NK-92 (cell line): ENCODE results near the gene ALOX15B.
"Not testable (repeated sequence)": the region's sequence is repeated elsewhere in the genome, so short reads cannot be mapped to it uniquely, and the experiment has no call there.

Experiments
- DNase-seq: peaks from one replicate; lab custom pipeline; 2025; ENCODE audit not compliant: unreplicated experiment; lab: John Stamatoyannopoulos, UW

The ALOX15B gene

DNA sequence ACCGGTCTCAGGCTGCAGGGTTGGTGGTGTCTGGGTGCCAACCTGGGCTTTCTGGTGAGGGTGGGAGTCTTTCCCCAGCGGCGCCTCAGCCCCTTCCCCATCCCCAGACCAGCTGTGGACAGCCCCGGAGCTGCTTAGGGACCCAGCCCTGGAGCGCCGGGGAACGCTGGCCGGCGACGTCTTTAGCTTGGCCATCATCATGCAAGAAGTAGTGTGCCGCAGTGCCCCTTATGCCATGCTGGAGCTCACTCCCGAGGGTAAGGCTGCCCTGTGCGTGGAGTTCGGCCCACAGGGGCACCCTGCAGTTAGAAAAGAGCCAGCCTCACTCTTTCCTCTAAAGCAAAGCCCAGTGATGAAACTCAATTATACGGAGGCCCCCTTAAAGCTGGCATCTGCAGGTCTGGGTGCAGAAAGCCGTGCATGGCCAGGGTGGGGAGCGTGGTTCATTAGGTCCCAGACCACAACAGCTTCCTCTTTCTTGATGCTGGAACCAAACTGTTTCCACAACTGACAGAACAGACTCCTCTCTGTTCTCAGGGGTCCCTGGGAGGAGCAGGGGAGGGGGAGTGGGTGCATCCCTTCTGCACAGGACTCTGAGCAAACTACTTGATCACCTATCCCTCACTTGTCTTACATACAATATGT lies 25.7 kb upstream of the ALOX15B start:
- DNase-seq: no peak

DNA sequence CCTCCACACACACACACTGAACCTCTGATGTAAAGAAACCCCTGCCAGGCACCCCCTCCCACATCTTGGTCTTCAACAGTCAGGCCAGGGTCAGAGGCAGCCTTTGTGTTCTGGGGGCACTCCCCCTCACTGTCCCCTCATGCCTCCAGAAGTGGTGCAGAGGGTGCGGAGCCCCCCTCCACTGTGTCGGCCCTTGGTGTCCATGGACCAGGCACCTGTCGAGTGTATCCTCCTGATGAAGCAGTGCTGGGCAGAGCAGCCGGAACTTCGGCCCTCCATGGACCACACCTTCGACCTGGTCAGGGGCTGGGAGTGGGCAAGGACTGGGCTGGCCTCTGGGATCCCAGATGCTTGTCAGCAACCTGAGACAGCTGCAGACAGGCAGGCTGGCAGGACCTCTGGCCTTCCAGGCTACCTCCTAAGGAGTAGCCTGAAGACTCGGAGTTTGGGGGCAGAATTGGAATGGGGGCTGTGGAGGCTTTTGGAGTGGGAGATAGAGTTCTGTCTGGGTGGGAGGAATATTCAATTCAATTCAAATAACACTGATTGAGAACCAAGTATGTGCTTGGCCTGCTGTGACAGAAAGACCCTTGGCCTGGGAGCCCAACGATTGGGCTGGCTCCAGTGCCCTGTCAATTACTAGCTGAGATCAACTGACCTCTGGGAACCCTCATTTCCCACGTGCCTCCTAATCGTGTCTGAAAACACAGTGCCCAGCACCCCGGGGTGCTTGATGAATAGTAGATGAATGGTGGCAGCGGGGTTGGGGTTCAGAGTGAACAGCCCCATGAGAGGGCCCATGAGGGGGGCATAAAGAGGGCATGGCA lies 24.9 kb upstream of the ALOX15B start:
- no peak for DNase-seq

DNA sequence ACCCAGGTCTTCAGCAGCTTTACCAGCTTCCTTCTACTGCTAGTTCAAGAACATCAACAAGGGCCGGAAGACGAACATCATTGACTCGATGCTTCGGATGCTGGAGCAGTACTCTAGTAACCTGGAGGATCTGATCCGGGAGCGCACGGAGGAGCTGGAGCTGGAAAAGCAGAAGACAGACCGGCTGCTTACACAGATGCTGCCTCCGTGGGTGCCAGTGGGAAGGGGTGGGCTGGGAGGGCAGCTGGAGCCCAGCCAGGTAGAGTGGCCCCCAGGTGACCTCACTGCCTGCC lies 24.4 kb upstream of the ALOX15B start:
- DNase-seq: no peak

DNA sequence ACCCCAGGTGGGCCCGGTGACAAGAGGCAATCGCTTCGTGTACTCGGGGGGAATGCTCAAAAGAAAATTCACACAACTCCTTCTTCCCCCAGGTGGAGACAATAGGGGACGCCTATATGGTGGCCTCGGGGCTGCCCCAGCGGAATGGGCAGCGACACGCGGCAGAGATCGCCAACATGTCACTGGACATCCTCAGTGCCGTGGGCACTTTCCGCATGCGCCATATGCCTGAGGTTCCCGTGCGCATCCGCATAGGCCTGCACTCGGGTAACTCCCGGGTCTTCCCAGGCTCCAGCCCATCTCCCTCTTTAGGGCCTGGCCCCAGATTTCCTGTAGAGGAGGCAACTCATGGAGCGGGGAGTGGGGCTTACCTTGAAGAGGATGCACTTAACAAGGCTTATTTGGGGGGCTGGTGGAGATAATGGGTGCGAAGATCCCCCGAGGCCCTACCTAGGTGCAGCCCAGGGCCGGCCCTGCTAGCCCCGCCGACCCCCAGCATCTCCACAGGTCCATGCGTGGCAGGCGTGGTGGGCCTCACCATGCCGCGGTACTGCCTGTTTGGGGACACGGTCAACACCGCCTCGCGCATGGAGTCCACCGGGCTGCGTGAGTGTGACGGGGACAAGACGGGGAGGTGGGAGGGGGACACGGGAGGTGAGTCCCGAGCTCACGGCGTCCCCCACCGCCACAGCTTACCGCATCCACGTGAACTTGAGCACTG lies 23.5 kb upstream of the ALOX15B start:
- no peak for DNase-seq

DNA sequence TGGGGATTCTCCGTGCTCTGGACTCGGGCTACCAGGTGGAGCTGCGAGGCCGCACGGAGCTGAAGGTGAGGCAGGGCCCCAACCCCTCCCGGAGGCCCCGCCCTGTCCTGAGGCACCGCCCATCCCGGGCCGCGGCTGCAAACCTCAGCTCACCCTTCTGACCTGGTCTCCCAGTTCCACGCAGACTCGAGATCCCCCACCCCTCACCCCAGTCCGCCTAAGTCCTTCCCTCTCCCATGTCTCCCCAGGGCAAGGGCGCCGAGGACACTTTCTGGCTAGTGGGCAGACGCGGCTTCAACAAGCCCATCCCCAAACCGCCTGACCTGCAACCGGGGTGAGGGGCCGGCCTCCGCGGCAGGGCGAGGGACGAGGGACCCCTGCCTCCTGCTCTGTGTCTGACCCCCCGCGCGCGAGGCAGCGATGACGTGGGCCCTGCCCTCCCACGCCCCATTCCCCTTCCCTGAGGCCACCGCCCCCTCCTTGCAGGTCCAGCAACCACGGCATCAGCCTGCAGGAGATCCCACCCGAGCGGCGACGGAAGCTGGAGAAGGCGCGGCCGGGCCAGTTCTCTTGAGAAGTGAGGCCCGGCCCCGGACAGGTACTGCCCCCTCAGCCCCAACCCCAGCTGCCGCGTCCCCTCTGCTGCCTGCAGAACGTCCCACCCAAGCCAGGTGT lies 22.8 kb upstream of the ALOX15B start:
- no peak for DNase-seq

DNA sequence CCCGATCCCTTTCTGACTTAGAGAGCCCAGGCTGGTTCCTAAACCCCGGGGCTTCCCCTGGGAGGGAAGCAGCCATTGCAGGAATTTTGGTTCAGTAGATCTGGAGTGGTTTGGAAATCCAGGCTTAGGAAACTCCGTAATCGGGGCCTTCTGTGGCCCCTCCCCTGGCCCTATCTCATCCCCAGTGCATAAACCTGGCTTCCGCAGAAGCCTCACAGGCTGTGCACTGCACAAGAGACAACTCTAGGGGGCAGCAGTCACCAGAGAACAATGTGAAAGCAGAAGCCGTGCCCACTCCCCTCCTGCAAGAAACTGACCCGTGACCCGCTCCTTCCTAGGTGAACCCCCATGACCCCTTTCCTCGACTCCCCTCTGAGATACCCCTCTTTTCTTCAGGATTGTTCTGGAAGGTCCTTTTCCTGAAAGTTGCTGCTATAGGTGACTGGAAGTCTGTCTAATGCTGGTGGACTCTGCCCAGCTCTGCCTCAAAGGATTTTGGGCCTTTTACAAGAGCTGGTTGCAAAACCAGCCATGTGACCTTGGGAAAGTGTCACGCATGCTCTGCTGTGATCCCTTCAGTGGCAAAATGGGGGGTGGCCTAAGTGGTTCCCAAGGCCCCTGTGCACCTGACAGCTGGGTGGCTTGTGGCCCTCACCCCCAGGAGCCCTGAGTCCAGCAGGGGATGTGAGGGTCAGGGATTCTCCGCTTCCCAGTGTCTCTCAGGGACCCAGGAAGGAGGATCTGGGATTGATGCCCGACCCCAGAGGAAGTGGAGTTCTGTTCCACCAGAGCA lies 22.0 kb upstream of the ALOX15B start:
- no peak for DNase-seq

DNA sequence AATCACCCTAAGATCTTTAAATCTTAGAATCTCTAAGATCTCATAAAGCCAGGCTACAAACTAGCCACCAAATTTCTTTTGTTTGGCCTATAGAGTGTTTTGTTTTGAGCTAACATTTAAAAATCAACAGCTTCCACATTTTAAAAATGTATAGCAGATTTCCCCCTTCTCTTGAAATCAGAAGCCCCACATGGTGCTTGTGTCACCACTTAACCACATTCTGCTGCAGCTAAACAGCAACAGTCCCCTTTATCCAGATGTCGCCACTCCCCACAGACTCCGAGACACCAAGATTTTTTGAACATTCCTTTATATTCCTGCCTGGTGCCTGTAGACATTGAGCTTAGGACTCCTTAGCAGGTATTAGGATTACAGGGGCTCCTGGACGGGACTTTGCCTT lies 20.4 kb upstream of the ALOX15B start:
- no peak for DNase-seq

DNA sequence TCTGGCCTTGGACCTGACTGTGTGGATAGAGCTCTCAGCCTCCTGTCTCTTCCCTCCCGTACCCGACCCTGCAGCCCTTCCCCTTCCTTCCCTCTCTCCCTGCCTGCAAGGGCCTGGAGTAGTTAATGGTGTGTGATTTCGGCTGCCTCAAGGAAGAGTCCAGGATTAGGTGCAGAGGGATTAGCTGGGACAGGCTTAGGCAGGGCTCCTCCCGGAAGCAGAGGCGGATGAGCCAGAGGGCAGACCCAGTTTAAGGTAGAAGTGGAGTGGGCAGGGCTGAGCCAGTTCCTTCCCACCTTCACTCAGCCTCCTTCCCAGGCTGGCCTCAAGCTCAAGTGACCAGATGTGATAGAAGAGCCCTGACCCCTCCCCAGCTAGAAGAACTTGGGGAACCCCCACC lies 19.7 kb upstream of the ALOX15B start:
- no peak for DNase-seq

DNA sequence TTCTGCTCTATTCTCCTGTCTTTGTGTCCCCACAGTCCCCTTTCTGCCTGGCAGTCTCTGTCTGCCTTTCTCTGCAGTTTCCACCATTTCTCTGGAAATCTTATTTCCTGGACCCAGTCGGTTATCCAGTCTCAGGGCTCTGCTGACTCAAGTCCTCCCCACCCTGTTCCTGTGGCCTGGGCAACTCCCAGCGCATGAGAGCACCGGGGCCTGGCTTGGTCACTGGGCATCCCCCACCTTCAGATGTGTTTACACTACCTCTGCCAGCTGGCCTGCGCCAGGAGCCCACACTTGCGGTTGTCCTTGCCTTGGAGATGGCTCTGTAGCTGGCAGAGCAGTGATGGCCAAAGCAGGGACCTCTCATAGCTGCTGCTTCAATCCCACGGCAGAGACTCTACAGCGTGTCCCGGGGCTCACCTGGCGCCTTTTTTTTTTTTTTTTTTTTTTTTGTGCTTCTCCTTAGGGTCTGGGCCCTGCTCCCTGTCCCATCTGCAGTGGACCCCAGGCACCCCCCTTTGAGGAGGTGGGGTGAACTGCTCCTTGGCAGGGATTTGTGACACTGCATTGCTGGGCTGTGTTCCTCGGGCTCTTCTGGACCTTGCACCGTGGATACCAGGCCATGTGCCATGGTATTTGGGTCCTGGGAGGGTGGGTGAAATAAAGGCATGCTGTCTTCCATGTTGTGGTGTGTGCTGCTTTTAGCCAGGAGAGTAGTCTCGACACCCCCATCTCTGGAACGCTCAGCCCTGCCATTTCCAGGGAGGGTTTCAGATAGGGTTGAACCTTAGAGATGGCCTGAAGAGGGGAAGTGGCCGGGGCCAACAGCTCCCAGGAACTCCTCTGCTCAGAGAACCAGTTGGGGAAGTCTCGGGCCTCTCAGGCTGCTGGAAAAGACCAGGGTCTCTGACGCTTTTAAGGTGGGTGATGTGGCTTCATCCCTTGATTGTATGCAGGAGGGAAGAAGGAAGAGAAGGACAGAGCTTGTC lies 18.9 kb upstream of the ALOX15B start:
- no peak for DNase-seq

DNA sequence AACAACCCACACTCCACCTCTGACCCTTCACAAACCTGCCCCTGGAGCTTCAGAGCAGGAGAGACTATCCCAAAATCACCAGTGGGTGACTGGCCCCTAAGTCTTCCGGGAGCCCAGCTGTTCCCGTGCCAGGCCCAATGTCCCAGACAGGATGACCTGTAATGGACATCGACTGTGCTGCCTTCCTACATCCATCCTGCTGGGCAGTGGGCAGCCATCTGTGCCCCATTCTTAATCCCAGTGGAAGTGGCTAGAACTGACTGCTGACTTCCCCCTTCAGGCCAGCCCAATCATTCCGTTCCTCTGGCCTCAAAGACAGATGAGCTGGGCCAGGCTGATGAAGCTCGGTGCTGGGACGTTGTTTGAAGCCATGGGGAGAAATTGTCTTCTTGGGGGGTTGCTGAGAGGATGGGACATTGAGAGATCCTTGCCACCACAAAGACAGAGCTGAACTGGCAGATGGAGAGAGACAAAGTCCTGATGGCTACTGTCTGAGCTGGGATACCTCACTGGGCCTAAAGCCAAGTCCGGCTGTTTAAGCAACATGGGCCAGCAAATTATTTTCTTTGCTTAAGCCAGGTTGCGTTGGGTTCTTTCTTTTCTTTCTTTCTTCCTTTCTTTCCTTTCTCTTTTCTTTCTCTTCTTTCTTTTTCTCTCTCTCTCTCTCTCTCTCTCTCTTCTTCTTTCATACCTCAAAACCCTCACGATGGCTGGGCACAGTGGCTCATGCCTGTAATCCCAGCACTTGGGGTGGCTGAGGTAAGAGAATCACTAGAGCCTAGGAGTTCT lies 17.9 kb upstream of the ALOX15B start:
- no peak for DNase-seq

DNA sequence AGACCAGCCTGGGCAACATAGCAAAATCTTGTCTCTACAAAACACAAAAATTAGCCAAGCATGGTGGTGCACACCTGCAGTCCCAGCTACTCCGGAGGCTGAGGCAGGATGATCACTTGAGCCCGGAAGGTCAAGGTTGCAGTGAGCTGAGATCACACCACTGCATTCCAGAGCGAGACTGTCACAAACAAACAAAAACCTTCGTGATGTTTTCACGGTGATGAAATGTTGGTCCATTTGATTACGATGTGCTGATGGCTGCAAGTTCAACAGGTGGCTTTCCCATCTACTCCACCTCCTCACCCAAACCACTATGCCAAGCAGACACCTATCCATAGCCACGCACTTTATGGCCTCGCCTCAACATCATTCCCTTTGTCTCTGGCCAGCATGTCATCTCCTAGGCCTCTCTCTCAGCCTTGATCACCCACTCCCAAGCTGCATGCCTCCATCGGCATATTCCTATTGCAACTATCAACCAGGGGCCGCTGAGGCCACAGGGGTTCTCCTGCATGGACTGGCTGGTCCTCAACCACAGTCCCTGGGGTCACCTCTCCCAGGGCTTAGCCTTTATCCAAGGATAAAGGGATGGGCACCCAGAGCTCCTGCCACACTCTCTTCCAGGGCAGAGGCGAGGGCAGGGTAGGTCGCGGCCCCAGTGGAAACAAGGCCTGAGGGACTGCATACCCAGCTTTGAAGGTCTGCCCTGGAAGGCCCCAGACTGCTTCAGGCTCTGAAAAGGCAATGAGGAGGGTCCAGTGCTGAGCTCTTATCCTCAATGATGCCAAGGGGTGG lies 17.1 kb upstream of the ALOX15B start:
- DNase-seq: no peak

DNA sequence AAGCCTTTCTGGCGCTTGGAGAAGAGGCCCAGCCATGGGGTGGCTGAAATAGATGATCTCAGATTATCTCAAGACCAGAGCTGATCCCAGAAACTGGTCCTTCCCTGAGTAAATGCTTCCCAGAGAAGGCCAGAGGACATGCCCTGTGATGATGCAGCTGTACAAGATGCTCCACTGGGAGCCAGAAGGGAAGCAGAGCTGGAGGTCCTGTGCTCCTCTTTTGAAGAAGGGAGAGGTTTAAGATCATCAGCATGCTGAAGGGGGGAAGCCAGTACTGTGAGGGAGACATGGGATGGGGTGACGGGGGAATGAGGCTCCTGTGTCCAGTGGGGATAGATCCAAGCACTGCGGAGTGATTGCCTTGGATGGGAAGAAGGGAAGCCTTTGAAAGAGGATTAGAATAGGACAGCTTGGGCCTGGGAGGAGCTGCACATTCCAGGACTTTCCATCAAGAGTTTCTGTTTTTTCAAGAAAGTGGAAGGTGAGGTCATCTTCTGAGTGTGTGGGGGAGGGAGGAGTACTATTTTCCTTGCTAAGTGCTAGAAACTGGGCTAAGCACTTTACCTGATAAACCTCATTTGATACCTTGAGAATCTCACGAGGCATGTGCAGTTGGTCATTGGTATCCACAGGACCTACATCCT lies 16.4 kb upstream of the ALOX15B start:
- no peak for DNase-seq

DNA sequence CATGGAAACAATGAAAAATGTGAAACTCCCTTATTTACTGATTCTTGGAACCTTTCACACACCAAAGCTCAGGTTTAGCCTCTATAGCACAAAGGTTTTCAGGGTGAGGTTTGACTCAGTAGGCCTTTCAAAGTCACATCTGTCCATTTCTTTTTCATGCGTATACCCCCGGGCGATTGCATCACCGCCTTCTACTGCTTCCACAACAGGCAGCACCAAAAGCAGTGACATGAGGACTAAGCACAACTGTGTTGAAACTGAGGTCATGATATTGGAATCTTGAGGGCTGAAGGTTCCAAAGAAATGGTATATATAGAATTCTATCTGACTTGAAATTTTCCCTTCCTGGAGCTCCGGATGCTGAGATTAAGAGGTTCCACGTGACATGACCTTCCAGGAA lies 14.7 kb upstream of the ALOX15B start:
- DNase-seq: not testable (repeated sequence)

DNA sequence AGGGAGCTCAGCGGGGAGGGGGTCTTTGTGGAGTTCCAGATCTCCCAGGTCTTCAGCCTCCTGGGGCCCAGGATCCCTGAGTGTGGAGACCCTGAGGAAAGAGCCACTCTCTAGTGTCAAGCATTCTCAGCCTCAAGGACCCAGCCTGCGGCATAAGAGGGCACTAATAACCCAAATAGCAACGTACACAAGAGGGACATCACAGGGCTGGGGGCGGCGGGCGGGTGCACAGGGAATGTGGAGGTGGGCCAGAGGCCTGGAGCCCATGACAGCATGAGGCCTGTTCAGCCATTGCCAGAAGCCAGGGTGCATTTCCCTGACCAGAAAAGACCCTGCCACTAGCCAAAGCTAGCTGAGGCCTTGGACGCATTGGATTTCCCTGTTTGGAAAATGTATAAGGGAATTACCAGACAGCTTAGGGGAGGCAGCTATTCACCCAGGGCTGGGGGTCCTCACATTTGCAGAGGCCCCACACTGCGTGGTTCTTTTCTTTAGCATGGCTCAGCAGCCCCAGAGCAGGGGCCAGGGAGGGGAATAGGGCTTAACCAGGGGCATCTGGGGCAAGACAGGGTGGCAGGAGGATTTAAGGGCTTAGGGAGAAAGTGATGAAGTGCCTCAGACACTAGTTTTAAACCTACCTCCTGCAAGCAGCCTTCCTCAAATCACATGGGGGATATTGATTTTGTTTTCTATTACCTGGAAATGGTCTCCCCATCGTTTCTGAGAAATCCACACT lies 13.5 kb upstream of the ALOX15B start:
- no peak for DNase-seq

DNA sequence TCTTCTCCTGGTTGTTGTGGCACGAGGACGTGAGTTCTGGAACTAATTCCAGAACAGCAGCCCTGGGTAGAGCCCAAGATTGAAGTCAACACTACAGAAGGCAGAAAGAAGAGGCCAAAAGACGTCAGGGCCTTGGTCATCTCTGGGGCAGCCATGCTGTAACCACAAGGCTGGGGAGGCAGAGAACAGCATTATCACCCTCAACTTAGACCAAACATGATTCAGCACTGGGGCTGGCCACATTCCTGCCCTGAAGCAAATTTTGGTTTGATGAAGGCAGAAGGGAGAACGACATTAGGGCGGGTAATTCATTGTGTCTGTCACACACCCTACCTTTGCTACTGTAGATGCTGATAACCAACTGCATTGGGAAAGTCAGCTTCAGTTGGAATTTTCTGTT lies 9.7 kb upstream of the ALOX15B start:
- no peak for DNase-seq

DNA sequence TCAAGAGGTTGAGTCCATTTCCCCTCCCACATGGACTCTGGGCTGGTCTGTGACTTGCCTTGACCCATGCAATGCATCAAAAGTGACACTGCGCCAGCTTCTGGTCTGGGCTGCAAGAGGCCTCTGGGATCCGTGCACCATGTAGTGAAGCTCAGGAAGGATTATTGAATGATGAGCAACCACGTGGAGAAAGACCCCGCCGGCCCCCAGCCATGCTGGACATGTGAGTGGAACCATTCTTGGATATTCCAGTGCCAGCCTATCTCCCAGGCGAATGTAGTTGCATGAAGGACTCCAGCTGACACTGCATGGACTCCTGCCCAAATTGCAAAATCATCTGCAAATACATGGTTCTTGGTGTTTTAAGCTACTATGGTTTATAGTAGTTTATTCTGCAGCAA lies 7.6 kb upstream of the ALOX15B start:
- DNase-seq: no peak

DNA sequence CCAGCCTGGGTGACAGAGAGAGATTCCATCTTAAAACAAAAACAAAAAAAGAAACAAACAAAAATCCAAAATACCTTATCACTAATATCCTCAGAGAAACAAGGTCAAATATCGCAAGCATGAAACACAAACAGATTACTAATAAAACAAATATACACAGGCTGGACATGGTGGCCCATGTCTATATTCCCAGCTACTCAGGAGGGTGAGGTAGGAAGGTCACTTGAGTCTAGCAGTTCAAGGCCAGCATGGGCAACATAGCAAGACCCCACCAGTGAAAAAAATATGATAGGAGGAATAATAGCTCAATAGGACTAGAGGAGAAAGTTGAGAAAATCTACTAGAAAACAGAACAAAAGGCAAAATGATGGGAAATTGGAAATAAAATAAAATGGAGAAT lies 6.9 kb upstream of the ALOX15B start:
- DNase-seq: no peak
